WI38 (cell line): ENCODE results near the gene TFR2.
A peak's percentile ranks its signal among the peaks of the same experiment; 100 is the strongest.

Experiments used
- H3K4me3 ChIP-seq: 2 replicates; pipeline ENCODE4 v1.5.1; 2011; ENCODE audit warnings: low read depth, mild to moderate bottlenecking, control low read depth, low read length
- CTCF ChIP-seq: IDR thresholded peaks from 2 replicates; pipeline ENCODE4 v1.5.1; 2012; ENCODE audit warnings: low read depth, mild to moderate bottlenecking, control low read depth, low read length

TFR2 gene

GRCh38 chr7:100604028-100604975 is 37.0 kb downstream of the TFR2 start:
- H3K4me3 ChIP-seq: peak overlapping the region; percentile 82
- TF ChIP-seq CTCF: peak; percentile 49

GRCh38 chr7:100603726-100604027 is 37.7 kb downstream of the TFR2 start:
- no peak for TF ChIP-seq CTCF
- peak overlapping the region; percentile 82 for H3K4me3 ChIP-seq

GRCh38 chr7:100602889-100603725 is 38.2 kb downstream of the TFR2 start:
- no peak for TF ChIP-seq CTCF
- peak overlapping the region; percentile 82 for H3K4me3 ChIP-seq

- no peak for TF ChIP-seq CTCF
- no peak overlapping the region for H3K4me3 ChIP-seq
Measured at GRCh38 chr7:100600730-100601038, 40.7 kb downstream of the TFR2 start.

GRCh38 chr7:100599911-100600729 is 41.2 kb downstream of the TFR2 start:
- no peak for TF ChIP-seq CTCF
- no peak overlapping the region for H3K4me3 ChIP-seq

- no peak overlapping the region for H3K4me3 ChIP-seq
- no peak for TF ChIP-seq CTCF
Measured at GRCh38 chr7:100598425-100598824, 42.9 kb downstream of the TFR2 start.
